GM18526 (cell line): Measurements from ENCODE around the gene TFF1.

Experiments
- POLR2A ChIP-seq: IDR thresholded peaks from 3 replicates; pipeline ENCODE4 v1.6.1; 2011; ENCODE audit not compliant: insufficient read length; ENCODE audit errors: extremely low read depth

TFF1 gene

DNA sequence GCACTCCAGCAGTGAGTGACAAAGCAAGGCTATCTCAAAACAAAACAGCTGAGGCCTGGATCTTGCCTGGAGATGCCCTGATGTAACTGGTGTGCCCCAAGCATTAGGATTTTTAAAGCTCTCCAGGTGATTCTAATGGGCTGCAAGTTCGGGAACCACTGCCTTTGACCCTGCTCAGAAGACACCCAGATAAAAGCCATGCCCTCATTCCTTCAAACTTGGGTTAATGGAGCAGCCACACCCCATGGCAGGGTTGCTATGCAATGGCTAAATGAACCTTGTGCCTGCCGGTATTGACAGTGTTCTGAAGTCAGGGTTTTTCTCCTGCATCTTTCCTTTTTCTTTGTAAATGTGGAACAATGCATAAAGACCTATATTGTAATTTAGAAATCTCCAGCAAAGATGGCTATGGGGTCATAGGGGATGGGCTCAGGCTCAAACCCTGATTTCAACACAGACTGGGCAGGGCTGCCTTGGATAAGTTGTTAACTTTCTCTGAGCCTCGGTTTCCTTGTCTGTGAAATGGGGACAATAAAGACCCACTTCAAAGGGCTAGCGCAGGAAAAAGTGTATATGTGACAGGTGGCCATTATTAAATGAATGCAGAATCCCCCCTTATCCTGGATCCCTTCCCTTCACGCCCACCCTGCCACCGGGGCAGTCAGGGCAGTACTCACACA, 51.6 kb downstream of the TFF1 start:
- no peak for TF ChIP-seq POLR2A

DNA sequence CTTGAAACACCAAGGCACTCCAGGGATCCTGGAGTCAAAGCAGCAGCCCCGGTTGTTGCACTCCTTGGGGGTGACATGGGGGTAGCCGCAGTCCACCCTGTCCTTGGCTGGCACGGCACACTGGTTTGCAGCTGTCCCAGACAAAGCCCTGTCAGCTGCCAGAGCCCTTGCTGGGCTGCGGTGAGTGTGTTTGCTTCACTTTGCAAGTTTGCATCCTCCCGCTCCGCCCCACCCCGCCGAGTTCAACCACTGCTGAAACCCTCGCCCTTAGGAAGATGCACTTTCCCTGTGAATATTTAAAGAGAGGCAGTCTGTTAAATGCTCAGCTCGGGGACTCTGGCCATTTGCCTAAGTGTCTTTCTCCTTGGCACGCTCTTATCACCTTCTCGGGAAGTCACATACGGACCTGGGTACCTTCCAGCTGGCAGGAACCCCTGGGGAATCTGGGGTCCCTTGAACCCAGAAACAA, 52.8 kb downstream of the TFF1 start:
- no peak for TF ChIP-seq POLR2A

- no peak for TF ChIP-seq POLR2A
Observed at GRCh38 chr21:42312626-42313104, 53.7 kb downstream of the TFF1 start.
